GM18870 (cell line): ENCODE measurements around the gene CCNE1.

Experiments
- ATAC-seq: cut with Tn5 transposase; IDR thresholded peaks from one replicate; pipeline ENCODE4 v1.9.1; 2021; ENCODE audit warnings: moderate library complexity; ENCODE audit not compliant: unreplicated experiment

The CCNE1 gene

GRCh38 chr19:29811125-29812079 lies at the start of gene CCNE1:
TSS of gene CCNE1 (plus strand) at chr19:29811991. CDS start at chr19:29812556, 565 bp downstream.
- ATAC-seq: no peak

- no peak for ATAC-seq
Observed at GRCh38 chr19:29763196-29763595, 48.6 kb upstream of the CCNE1 start.

GRCh38 chr19:29764361-29764760 lies 47.4 kb upstream of the CCNE1 start:
- no peak for ATAC-seq

GRCh38 chr19:29766100-29766499 lies 45.7 kb upstream of the CCNE1 start:
- no peak for ATAC-seq

- ATAC-seq: no peak
Observed at GRCh38 chr19:29767039-29767735, 44.6 kb upstream of the CCNE1 start.

- ATAC-seq: no peak
Observed at GRCh38 chr19:29768166-29768565, 43.6 kb upstream of the CCNE1 start.

GRCh38 chr19:29769997-29770396 lies 41.8 kb upstream of the CCNE1 start:
- ATAC-seq: no peak

- ATAC-seq: no peak
Observed at GRCh38 chr19:29770648-29771047, 41.1 kb upstream of the CCNE1 start.

GRCh38 chr19:29771708-29772414 lies 39.9 kb upstream of the CCNE1 start:
- ATAC-seq: no peak

GRCh38 chr19:29772696-29773095 lies 39.1 kb upstream of the CCNE1 start:
- ATAC-seq: no peak

GRCh38 chr19:29773141-29773540 lies 38.6 kb upstream of the CCNE1 start:
- no peak for ATAC-seq

- no peak for ATAC-seq
Observed at GRCh38 chr19:29774126-29774525, 37.7 kb upstream of the CCNE1 start.

GRCh38 chr19:29777781-29778309 lies 33.9 kb upstream of the CCNE1 start:
- no peak for ATAC-seq

- no peak for ATAC-seq
Observed at GRCh38 chr19:29779921-29780320, 31.9 kb upstream of the CCNE1 start.

GRCh38 chr19:29781386-29782259 lies 30.2 kb upstream of the CCNE1 start:
- no peak for ATAC-seq

- ATAC-seq: no peak
Observed at GRCh38 chr19:29782260-29782580, 29.6 kb upstream of the CCNE1 start.

- no peak for ATAC-seq
Observed at GRCh38 chr19:29783627-29784190, 28.1 kb upstream of the CCNE1 start.

- ATAC-seq: no peak
Observed at GRCh38 chr19:29784598-29785223, 27.1 kb upstream of the CCNE1 start.

GRCh38 chr19:29785360-29785759 lies 26.4 kb upstream of the CCNE1 start:
- ATAC-seq: no peak
